Adrenal gland (tissue), 12 donors: Measurements from ENCODE around the gene GRID1. TPM values are rescaled to one million over a fixed set of nuclear protein-coding genes. Genes with fewer than 3 reads are reported as not detected.

Source experiments
- DNase-seq, 7 donors: peaks; one replicate each; pipeline ENCODE4 v3.0.0-alpha.2; 2019 to 2020
- H3K27ac ChIP-seq, 5 donors: fragments of 200-600 bp; sonication (generic) in 4 of 5; 1 replicate in 3 of 5; 2 replicates in 2 of 5; pipeline versions ENCODE4 v1.5.1 to v1.8.0; 2016 to 2020; ENCODE audit warnings: mild to moderate bottlenecking in 1 of 5
- H3K27me3 ChIP-seq: fragments of 200-600 bp; 2 replicates; pipeline ENCODE4 v1.8.0; 2021
- H3K36me3 ChIP-seq, 2 donors: fragments of 200-600 bp; replicated peaks in 1 of 2; 1 replicate in 1 of 2; 2 replicates in 1 of 2; pipeline versions ENCODE4 v1.5.1 to v1.8.0; 2018 to 2022
- H3K4me1 ChIP-seq, 2 donors: fragments of 200-600 bp; replicated peaks in 1 of 2; 1 replicate in 1 of 2; 2 replicates in 1 of 2; pipeline versions ENCODE4 v1.5.1 to v1.8.0; 2018 to 2021
- H3K4me3 ChIP-seq, 4 donors: fragments of 200-600 bp; sonication (generic) in 3 of 4; one replicate each; pipeline ENCODE4 v1.5.1; 2016 to 2018
- H3K9me3 ChIP-seq, 3 donors: fragments of 200-600 bp; sonication (generic) in 1 of 3; replicated peaks in 1 of 3; 1 replicate in 2 of 3; 2 replicates in 1 of 3; pipeline versions ENCODE4 v1.5.1 to v1.8.0; 2016 to 2021
- CTCF ChIP-seq, 6 experiments: fragments of 450-650 bp in 4 of 6; fragments of 200-600 bp in 2 of 6; sonication (generic) in 1 of 6; IDR thresholded peaks; 1 replicate in 5 of 6; 2 replicates in 1 of 6; pipeline versions ENCODE4 v1.5.1 to v1.8.0; 2016 to 2021; ENCODE audit warnings: antibody characterized with exemption in 6 of 6, mild to moderate bottlenecking in 2 of 6, moderate library complexity in 1 of 6
- POLR2A ChIP-seq, 2 donors: fragments of 450-650 bp; IDR thresholded peaks; one replicate each; pipeline ENCODE4 v1.6.1; 2017; ENCODE audit warnings: antibody characterized with exemption in 2 of 2, mild to moderate bottlenecking in 2 of 2, moderate library complexity in 1 of 2
- WGBS, 4 donors: extraction: QIAGEN DNeasy Blood & Tissue Kit in 2 of 4; methylation state at CpG; one replicate each; pipeline versions ENCODE4 v1.1.5 to v1.1.7; 2013 to 2017; 5-methylcytosine and 5-hydroxymethylcytosine counted together
- intact Hi-C, 2 donors: fragments of 100-400 bp; cut with DNase I; formaldehyde crosslinking; loops; one replicate each; pipeline versions ENCODE4 v1.14.1 to v1.15.0; 2022 to 2023
- polyA plus RNA-seq, 3 donors: library from polyadenylated mRNA; stranded (reverse); fragments of 200-250 nt in 2 of 3; fragments of 350-450 nt in 1 of 3; fragmentation: Illumina TruSeq in 1 of 3; extraction: RNeasy Lipid Tissue Mini Kit (QIAGEN cat#74804) in 1 of 3; gene quantifications; one replicate each; pipeline ENCODE4 v1.2.3, GENCODE V29; 2013 to 2014
- total RNA-seq, 9 donors: library from RNA; depleted of rRNA in 4 of 9; stranded (reverse); fragments of >200 nt in 4 of 9; fragments of 120-200 nt in 1 of 9; fragmentation: NEBNext Ultra II Directional in 1 of 9; extraction: Animal tissue kit (Norgen Biotek cat#: 25700) in 1 of 9; gene quantifications; one replicate each; pipeline versions ENCODE4 v1.1.0 to v1.2.4, GENCODE V29; 2013 to 2023
- donor health status: healthy with polysubstance abuse.
- donor health status: Bipolar disorder and iron deficiency.
- donor health status: DM: yes; HTN: yes; CAD: no.
- donor health status: DM: no; HTN: no; CAD: no.
- donor health status: DM: no; HTN: no; CAD: no.
- donor health status: DM: yes; HTN: yes; CAD: no.

GRID1 gene
- total and polyA plus RNA-seq, 12 donors, result 2.2 to 8.0 (median 4.1) TPM

- Histone ChIP-seq H3K27ac (no peak overlapping the region), H3K9me3 (no peaks in the 10 kb centered on the region), H3K36me3 (no peaks in the 10 kb centered on the region), H3K27me3 (no peaks in the 10 kb centered on the region), H3K4me1 (no peaks in the 10 kb centered on the region), H3K4me3 (no peak overlapping the region)
- 66 to 75% (median 71%) methylated on average over 8 of the region's 8 CpGs for WGBS, 4 donors
- DNase-seq, result no peak
- intact Hi-C loops, result no loop called here
- TF ChIP-seq CTCF (IDR thresholded peaks at IDR 0.05), result no peak
- TF ChIP-seq POLR2A (IDR thresholded peaks at IDR 0.05), result no peak
Measured at GRCh38 chr10:86219271-86219670, 147.3 kb downstream of the GRID1 start.

- no peaks in the 10 kb centered on the region for H3K9me3 ChIP-seq
- no peaks in the 10 kb centered on the region for H3K27me3 ChIP-seq
- WGBS, 4 donors, result 91 to 100% (median 95%) methylated on average over 2 to 5 of the region's 5 CpGs
- H3K4me3 ChIP-seq, result no peak overlapping the region
- intact Hi-C loops, result no loop called here
- H3K4me1 ChIP-seq, result no peaks in the 10 kb centered on the region
- TF ChIP-seq POLR2A (IDR thresholded peaks at IDR 0.05) (no peak), CTCF (IDR thresholded peaks at IDR 0.05) (no peak)
- DNase-seq, result no peak
- no peak overlapping the region for H3K27ac ChIP-seq
- no peaks in the 10 kb centered on the region for H3K36me3 ChIP-seq
Measured at GRCh38 chr10:86218842-86219241, 147.8 kb downstream of the GRID1 start.

- H3K27me3 ChIP-seq, result no peaks in the 10 kb centered on the region
- no peaks in the 10 kb centered on the region for H3K36me3 ChIP-seq
- DNase-seq, result no peak
- H3K4me1 ChIP-seq, result no peaks in the 10 kb centered on the region
- no peak overlapping the region for H3K4me3 ChIP-seq
- TF ChIP-seq POLR2A (IDR thresholded peaks at IDR 0.05) (no peak), CTCF (IDR thresholded peaks at IDR 0.05) (no peak)
- intact Hi-C loops, result no loop called here
- WGBS, 4 donors, result 91 to 97% (median 95%) methylated on average over 4 of the region's 4 CpGs
- H3K9me3 ChIP-seq, result no peaks in the 10 kb centered on the region
- no peak overlapping the region for H3K27ac ChIP-seq
Measured at GRCh38 chr10:86218160-86218559, 148.4 kb downstream of the GRID1 start.

GRCh38 chr10:86217371-86218080 is 149.1 kb downstream of the GRID1 start:
- DNase-seq, result no peak
- WGBS, 4 donors, result 74 to 83% (median 81%) methylated on average over 6 to 10 of the region's 10 CpGs
- intact Hi-C loops, result no loop called here

More at GRCh38 chr10:86217371-86218080, 149.1 kb downstream of the GRID1 start:
- TF ChIP-seq POLR2A (IDR thresholded peaks at IDR 0.05) (no peak), CTCF (IDR thresholded peaks at IDR 0.05) (no peak)
- no peaks in the 10 kb centered on the region for H3K4me1 ChIP-seq
- no peaks in the 10 kb centered on the region for H3K27me3 ChIP-seq
- no peaks in the 10 kb centered on the region for H3K36me3 ChIP-seq
- H3K9me3 ChIP-seq, result no peaks in the 10 kb centered on the region
- no peak overlapping the region for H3K4me3 ChIP-seq
- H3K27ac ChIP-seq, result no peak overlapping the region
